Testis (tissue), 2 donors: ENCODE measurements around the gene SUFU.

Source experiments
- CTCF ChIP-seq, 3 experiments: fragments of 450-650 bp in 2 of 3; fragments of 200-600 bp in 1 of 3; sonication (generic) in 1 of 3; IDR thresholded peaks; one replicate each; pipeline ENCODE4 v1.5.1; 2016 to 2019; ENCODE audit warnings: antibody characterized with exemption in 3 of 3, mild to moderate bottlenecking in 2 of 3, moderate library complexity in 1 of 3
- POLR2A ChIP-seq: fragments of 450-650 bp; IDR thresholded peaks from one replicate; pipeline ENCODE4 v1.6.1; 2017; ENCODE audit warnings: antibody characterized with exemption, mild to moderate bottlenecking, moderate library complexity

GRCh38 chr10:102649797-102650654 is 146.3 kb downstream of the SUFU start:
- no peak for TF ChIP-seq CTCF (IDR thresholded peaks at IDR 0.05)
- TF ChIP-seq POLR2A = no peak
